Ovary (tissue), 3 donors: ENCODE results near the gene C1D.

Source experiments
- EP300 ChIP-seq: sonication (generic); formaldehyde crosslinking; IDR thresholded peaks from one replicate; pipeline ENCODE4 v1.6.1; 2017; ENCODE audit warnings: antibody characterized with exemption
- POLR2A ChIP-seq: fragments of 450-650 bp; IDR thresholded peaks from one replicate; pipeline ENCODE4 v1.6.1; 2017; ENCODE audit warnings: antibody characterized with exemption, mild to moderate bottlenecking, moderate library complexity
- TF ChIP-seq, protein P1 (sequence below), 3 donors: fragments of 450-650 bp in 2 of 3; fragments of 200-600 bp in 1 of 3; IDR thresholded peaks; one replicate each; pipeline versions ENCODE4 v1.5.1 to v1.8.0; 2016 to 2022; ENCODE audit warnings: antibody characterized with exemption in 3 of 3, mild to moderate bottlenecking in 1 of 3
- donor health status: DM: no; HTN: no; CAD: no.

DNA sequence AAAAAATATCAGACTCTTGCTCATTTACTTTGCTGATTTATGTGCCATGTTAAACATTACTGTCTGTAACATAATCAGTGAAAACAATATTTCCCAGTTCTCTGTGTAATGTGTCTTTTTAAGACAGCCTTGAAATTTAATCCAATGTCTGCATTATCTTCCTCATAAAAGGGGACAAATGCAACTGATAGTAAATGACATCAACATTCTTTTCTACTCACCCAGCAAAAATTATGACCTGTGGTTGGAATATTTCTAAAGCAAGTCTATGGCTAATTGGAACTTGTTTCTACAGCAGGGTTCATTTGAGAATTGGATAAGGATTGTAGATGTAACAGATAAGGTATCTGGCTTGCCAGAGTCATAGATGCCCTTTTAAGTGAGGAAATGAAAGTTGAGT, 34.8 kb downstream of the C1D start:
- TF ChIP-seq POLR2A (no peak), EP300 (no peak)
- TF ChIP-seq, protein P1, sequence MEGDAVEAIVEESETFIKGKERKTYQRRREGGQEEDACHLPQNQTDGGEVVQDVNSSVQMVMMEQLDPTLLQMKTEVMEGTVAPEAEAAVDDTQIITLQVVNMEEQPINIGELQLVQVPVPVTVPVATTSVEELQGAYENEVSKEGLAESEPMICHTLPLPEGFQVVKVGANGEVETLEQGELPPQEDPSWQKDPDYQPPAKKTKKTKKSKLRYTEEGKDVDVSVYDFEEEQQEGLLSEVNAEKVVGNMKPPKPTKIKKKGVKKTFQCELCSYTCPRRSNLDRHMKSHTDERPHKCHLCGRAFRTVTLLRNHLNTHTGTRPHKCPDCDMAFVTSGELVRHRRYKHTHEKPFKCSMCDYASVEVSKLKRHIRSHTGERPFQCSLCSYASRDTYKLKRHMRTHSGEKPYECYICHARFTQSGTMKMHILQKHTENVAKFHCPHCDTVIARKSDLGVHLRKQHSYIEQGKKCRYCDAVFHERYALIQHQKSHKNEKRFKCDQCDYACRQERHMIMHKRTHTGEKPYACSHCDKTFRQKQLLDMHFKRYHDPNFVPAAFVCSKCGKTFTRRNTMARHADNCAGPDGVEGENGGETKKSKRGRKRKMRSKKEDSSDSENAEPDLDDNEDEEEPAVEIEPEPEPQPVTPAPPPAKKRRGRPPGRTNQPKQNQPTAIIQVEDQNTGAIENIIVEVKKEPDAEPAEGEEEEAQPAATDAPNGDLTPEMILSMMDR (IDR thresholded peaks at IDR 0.05), result no peak
